H9 (cell line): Measurements from ENCODE around the gene DPP10. TPM values are rescaled to one million over a fixed set of nuclear protein-coding genes. Genes with fewer than 3 reads are reported as not detected.

Source experiments
- DNase-seq: peaks from one replicate; pipeline ENCODE4 v3.0.0-alpha.2; 2017
- H2AFZ ChIP-seq: one replicate; pipeline ENCODE4 v1.6.1; 2013; ENCODE audit warnings: mild to moderate bottlenecking, low read length, control low read depth, moderate library complexity
- H2AK5ac ChIP-seq: 2 replicates; pipeline ENCODE4 v1.6.1; 2013; ENCODE audit warnings: low read length, control low read depth, mixed read lengths; ENCODE audit not compliant: insufficient read length
- H2BK120ac ChIP-seq: one replicate; pipeline ENCODE4 v1.6.1; 2013; ENCODE audit warnings: low read depth, mild to moderate bottlenecking, low read length, control low read depth, inconsistent platforms; ENCODE audit not compliant: poor library complexity, severe bottlenecking
- H2BK12ac ChIP-seq: 2 replicates; pipeline ENCODE4 v1.6.1; 2013; ENCODE audit warnings: low read length, control low read depth, mixed read lengths, low read depth; ENCODE audit not compliant: insufficient read length
- H2BK15ac ChIP-seq: 2 replicates; pipeline ENCODE4 v1.6.1; 2013; ENCODE audit warnings: low read depth, low read length, control low read depth
- H2BK20ac ChIP-seq: one replicate; pipeline ENCODE4 v1.6.1; 2013; ENCODE audit warnings: low read depth, mild to moderate bottlenecking, low read length, control low read depth, inconsistent platforms; ENCODE audit not compliant: poor library complexity, severe bottlenecking
- H2BK5ac ChIP-seq: 2 replicates; pipeline ENCODE4 v1.6.1; 2013; ENCODE audit warnings: low read length, control low read depth, mixed read lengths; ENCODE audit not compliant: insufficient read length
- H3K14ac ChIP-seq: 2 replicates; pipeline ENCODE4 v1.6.1; 2013; ENCODE audit warnings: low read length, control low read depth; ENCODE audit not compliant: insufficient read depth
- H3K18ac ChIP-seq: 2 replicates; pipeline ENCODE4 v1.6.1; 2013; ENCODE audit warnings: low read depth, mild to moderate bottlenecking, mixed read lengths, low read length, control low read depth; ENCODE audit not compliant: insufficient read length
- H3K23ac ChIP-seq: 2 replicates; pipeline ENCODE4 v1.6.1; 2013; ENCODE audit warnings: low read length, control low read depth, mixed read lengths, low read depth; ENCODE audit not compliant: insufficient read length
- H3K23me2 ChIP-seq: 2 replicates; pipeline ENCODE4 v1.6.1; 2013; ENCODE audit warnings: low read depth, mild to moderate bottlenecking, mixed read lengths, low read length, control low read depth; ENCODE audit not compliant: insufficient read length, poor library complexity, severe bottlenecking
- H3K27ac ChIP-seq: 2 replicates; pipeline ENCODE4 v1.5.1; 2013; ENCODE audit warnings: low read length, control low read depth, mixed read lengths, low read depth; ENCODE audit not compliant: insufficient read length
- H3K27me3 ChIP-seq: 2 replicates; pipeline ENCODE4 v1.6.1; 2013; ENCODE audit warnings: low read length, control low read depth, inconsistent platforms; ENCODE audit not compliant: insufficient read depth
- H3K4ac ChIP-seq: 2 replicates; pipeline ENCODE4 v1.6.1; 2013; ENCODE audit warnings: low read depth, mild to moderate bottlenecking, control low read depth, inconsistent platforms, low read length, moderate library complexity
- H3K4me1 ChIP-seq: 2 replicates; pipeline ENCODE4 v1.6.1; 2013; ENCODE audit warnings: low read length, control low read depth, inconsistent platforms; ENCODE audit not compliant: insufficient read depth
- H3K4me2 ChIP-seq: 2 replicates; pipeline ENCODE4 v1.6.1; 2013; ENCODE audit warnings: low read length, control low read depth, mixed read lengths; ENCODE audit not compliant: insufficient read length, insufficient read depth
- H3K56ac ChIP-seq: 2 replicates; pipeline ENCODE4 v1.6.1; 2013; ENCODE audit warnings: low read depth, mild to moderate bottlenecking, mixed read lengths, low read length, control low read depth; ENCODE audit not compliant: insufficient read length
- H3K79me1 ChIP-seq: 2 replicates; pipeline ENCODE4 v1.6.1; 2013; ENCODE audit warnings: low read depth, mild to moderate bottlenecking, moderate library complexity, low read length, control low read depth, inconsistent platforms; ENCODE audit not compliant: insufficient read depth, poor library complexity, severe bottlenecking
- H3K79me2 ChIP-seq: 2 replicates; pipeline ENCODE4 v1.6.1; 2013; ENCODE audit warnings: low read length, control low read depth, inconsistent platforms; ENCODE audit not compliant: insufficient read depth
- H3K9ac ChIP-seq: 2 replicates; pipeline ENCODE4 v1.6.1; 2013; ENCODE audit warnings: low read length, control low read depth, mixed read lengths; ENCODE audit not compliant: insufficient read length; ENCODE audit errors: extremely low read depth
- H3K9me3 ChIP-seq: one replicate; pipeline ENCODE4 v1.6.1; 2013; ENCODE audit warnings: low read depth, low read length, inconsistent platforms; ENCODE audit not compliant: control insufficient read depth
- H3T11ph ChIP-seq: one replicate; pipeline ENCODE4 v1.6.1; 2013; ENCODE audit warnings: mild to moderate bottlenecking, low read length, control low read depth, inconsistent platforms
- H4K20me1 ChIP-seq: one replicate; pipeline ENCODE4 v1.6.1; 2013; ENCODE audit not compliant: control insufficient read depth, insufficient read length, insufficient read depth
- H4K5ac ChIP-seq: 2 replicates; pipeline ENCODE4 v1.6.1; 2013; ENCODE audit warnings: low read depth, mild to moderate bottlenecking, mixed read lengths, low read length, control low read depth; ENCODE audit not compliant: insufficient read length
- H4K8ac ChIP-seq: replicated peaks from 2 replicates; pipeline ENCODE4 v1.6.1; 2013; ENCODE audit warnings: low read length, control low read depth, mixed read lengths, low read depth; ENCODE audit not compliant: insufficient read length
- H4K91ac ChIP-seq: 2 replicates; pipeline ENCODE4 v1.6.1; 2013; ENCODE audit warnings: low read depth, mild to moderate bottlenecking, moderate library complexity, mixed read lengths, low read length, control low read depth; ENCODE audit not compliant: insufficient read length
- H3K27ac Mint-ChIP-seq, 3 experiments: 2 replicates in 2 of 3; 3 replicates in 1 of 3; pipeline ENCODE4 v1.8.0; 2020 to 2021; ENCODE audit warnings: mixed read lengths in 3 of 3, mild to moderate bottlenecking in 1 of 3, moderate library complexity in 1 of 3
- H3K27me3 Mint-ChIP-seq: 2 replicates; pipeline ENCODE4 v1.8.0; 2021; ENCODE audit warnings: low read depth, mild to moderate bottlenecking, moderate library complexity, mixed read lengths
- H3K36me3 Mint-ChIP-seq, 3 experiments: 2 replicates in 2 of 3; 3 replicates in 1 of 3; pipeline ENCODE4 v1.8.0; 2020 to 2021; ENCODE audit warnings: low read depth in 3 of 3, mixed read lengths in 3 of 3; ENCODE audit not compliant: insufficient read depth in 1 of 3
- H3K4me1 Mint-ChIP-seq, 2 experiments: 2 replicates each; pipeline ENCODE4 v1.8.0; 2020; ENCODE audit warnings: mixed read lengths in 2 of 2
- H3K4me3 Mint-ChIP-seq, 2 experiments: 2 replicates in 1 of 2; 3 replicates in 1 of 2; pipeline ENCODE4 v1.8.0; 2020 to 2021; ENCODE audit warnings: mild to moderate bottlenecking in 2 of 2, mixed read lengths in 2 of 2, moderate library complexity in 1 of 2
- H3K9me3 Mint-ChIP-seq, 2 experiments: 2 replicates in 1 of 2; 3 replicates in 1 of 2; pipeline ENCODE4 v1.8.0; 2020; ENCODE audit warnings: mild to moderate bottlenecking in 2 of 2, mixed read lengths in 2 of 2, moderate library complexity in 1 of 2
- WGBS: extraction: QIAGEN DNeasy Blood & Tissue Kit; methylation state at CpG from one replicate; pipeline ENCODE4 v1.1.7; 2013; ENCODE audit warnings: missing lambda C conversion rate, low lambda C conversion rate, mixed read lengths; ENCODE audit not compliant: insufficient read length; ENCODE audit errors: extremely low coverage; 5-methylcytosine and 5-hydroxymethylcytosine counted together
- total RNA-seq: library from RNA; stranded (reverse); gene quantifications from 2 replicates; pipeline ENCODE4 v1.2.1, GENCODE V29; 2021
- TF ChIP-seq, protein P1 (sequence below): fragments of 200-600 bp; sonication (generic); conservative IDR thresholded peaks from 3 replicates; pipeline ENCODE4 v1.8.0; 2021; ENCODE audit warnings: antibody characterized with exemption, mild to moderate bottlenecking

Gene DPP10
- total RNA-seq, 1 experiment from 2014 or later, result 11.3 TPM

DNA sequence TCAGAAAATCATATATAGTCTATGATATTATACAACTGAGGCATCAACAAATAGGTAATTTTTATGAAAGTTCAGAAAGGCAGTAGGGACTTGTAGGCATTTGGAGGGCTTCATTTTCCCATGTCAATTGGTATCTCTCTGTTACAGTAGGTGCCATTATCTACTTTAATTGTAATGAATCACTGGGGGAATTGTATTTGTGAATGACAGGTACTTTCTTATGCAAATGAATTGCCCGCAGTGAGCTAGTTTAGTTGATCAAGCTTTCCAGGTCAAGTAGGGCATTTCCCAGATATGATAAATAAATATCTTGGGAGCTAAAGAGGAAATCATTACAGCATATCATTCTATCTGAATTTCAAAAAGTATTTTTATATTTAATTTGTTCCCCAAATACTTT, 1116.3 kb downstream of the DPP10 start:
- Histone ChIP-seq H2AK5ac (no peak overlapping the region), H2BK12ac (no peak overlapping the region), H3K56ac (no peak overlapping the region), H3K4ac (no peak overlapping the region), H3K9ac (no peak overlapping the region), H2BK20ac (no peak overlapping the region), H4K8ac (no peak overlapping the region), H3K79me2 (no peaks in the 10 kb centered on the region), H3K9me3 (no peaks in the 10 kb centered on the region), H3K79me1 (no peaks in the 10 kb centered on the region), H3K27ac (no peak overlapping the region), H2BK120ac (no peak overlapping the region), H4K91ac (no peak overlapping the region), H3K4me1 (no peaks in the 10 kb centered on the region), H4K20me1 (no peaks in the 10 kb centered on the region), H2BK15ac (no peak overlapping the region), H3K23ac (no peak overlapping the region), H2BK5ac (no peak overlapping the region), H3T11ph (no peak overlapping the region), H3K18ac (no peak overlapping the region), H3K14ac (no peak overlapping the region), H3K27me3 (no peaks in the 10 kb centered on the region), H4K5ac (no peak overlapping the region), H3K4me2 (no peak overlapping the region), H3K23me2 (no peaks in the 10 kb centered on the region), H2AFZ (no peak overlapping the region)
- H3K4me1 Mint-ChIP-seq, result peaks cover 13 to 21% of the 10 kb centered on the region in 2 experiments
- H3K27ac Mint-ChIP-seq, result no peak overlapping the region
- TF ChIP-seq, protein P1, sequence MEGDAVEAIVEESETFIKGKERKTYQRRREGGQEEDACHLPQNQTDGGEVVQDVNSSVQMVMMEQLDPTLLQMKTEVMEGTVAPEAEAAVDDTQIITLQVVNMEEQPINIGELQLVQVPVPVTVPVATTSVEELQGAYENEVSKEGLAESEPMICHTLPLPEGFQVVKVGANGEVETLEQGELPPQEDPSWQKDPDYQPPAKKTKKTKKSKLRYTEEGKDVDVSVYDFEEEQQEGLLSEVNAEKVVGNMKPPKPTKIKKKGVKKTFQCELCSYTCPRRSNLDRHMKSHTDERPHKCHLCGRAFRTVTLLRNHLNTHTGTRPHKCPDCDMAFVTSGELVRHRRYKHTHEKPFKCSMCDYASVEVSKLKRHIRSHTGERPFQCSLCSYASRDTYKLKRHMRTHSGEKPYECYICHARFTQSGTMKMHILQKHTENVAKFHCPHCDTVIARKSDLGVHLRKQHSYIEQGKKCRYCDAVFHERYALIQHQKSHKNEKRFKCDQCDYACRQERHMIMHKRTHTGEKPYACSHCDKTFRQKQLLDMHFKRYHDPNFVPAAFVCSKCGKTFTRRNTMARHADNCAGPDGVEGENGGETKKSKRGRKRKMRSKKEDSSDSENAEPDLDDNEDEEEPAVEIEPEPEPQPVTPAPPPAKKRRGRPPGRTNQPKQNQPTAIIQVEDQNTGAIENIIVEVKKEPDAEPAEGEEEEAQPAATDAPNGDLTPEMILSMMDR, result no peak
- no peak for DNase-seq
- no peaks in the 10 kb centered on the region for H3K27me3 Mint-ChIP-seq
- H3K4me3 Mint-ChIP-seq, result no peak overlapping the region
- H3K9me3 Mint-ChIP-seq, result no peaks in the 10 kb centered on the region
- WGBS, result no CpG with 5 or more reads among the region's 1 CpG
- peaks cover 0 to 2% (median 0%) of the 10 kb centered on the region in 3 experiments; a peak in 1 of 7 replicates for H3K36me3 Mint-ChIP-seq
